ENCODE results near the gene TARS2. TPM values are rescaled to one million over a fixed set of nuclear protein-coding genes. Genes with fewer than 3 reads are reported as not detected.

The TARS2 gene
- total RNA-seq, 1 experiment from 2014 or later: 42.9 TPM

DNA sequence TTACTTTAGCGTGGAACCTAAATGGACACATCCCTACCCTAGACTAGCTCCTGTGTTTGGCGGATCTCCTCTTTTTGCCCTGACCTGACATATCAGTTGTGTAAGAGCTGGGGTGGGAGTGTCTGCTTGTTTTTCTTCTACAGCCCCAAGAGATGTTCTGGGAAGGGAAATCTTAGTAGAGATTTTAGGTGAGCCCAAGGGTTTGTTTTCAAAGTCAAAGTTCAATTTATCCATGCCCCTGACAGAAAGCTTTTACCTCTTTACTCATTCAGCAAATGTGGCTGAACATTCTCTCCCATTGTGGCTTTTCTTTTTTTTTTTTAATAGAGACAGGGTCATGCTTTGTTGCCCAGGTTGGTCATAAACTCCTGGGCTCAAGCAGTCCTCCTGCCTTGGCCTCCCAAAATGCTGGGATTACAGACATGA, 7.3 kb upstream of the TARS2 start:
- ATAC-seq (no peak), DNase-seq (ENCODE audit: low spot score) (no peak)
- Mint-ChIP-seq H3K36me3 (no peaks in the 10 kb centered on the region), H3K4me3 (no peak overlapping the region), H3K27me3 (ENCODE audit: low read depth) (peaks cover 11% of the 10 kb centered on the region; the same call in 1 of the 2 replicates), H3K4me1 (no peaks in the 10 kb centered on the region), H3K27ac (no peak overlapping the region), H3K9me3 (no peaks in the 10 kb centered on the region)
- TF ChIP-seq, protein P1, sequence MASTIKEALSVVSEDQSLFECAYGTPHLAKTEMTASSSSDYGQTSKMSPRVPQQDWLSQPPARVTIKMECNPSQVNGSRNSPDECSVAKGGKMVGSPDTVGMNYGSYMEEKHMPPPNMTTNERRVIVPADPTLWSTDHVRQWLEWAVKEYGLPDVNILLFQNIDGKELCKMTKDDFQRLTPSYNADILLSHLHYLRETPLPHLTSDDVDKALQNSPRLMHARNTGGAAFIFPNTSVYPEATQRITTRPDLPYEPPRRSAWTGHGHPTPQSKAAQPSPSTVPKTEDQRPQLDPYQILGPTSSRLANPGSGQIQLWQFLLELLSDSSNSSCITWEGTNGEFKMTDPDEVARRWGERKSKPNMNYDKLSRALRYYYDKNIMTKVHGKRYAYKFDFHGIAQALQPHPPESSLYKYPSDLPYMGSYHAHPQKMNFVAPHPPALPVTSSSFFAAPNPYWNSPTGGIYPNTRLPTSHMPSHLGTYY (CRISPR knock-in tag; IDR thresholded peaks at IDR 0.05): no peak
- CTCF ChIA-PET: interaction anchor here (0.7 kb wide), 1 partner anchor 58 kb away, joined by 3 read pairs; no protein-coding TSS in a partner anchor
- POLR2A ChIA-PET: no interaction called here

DNA sequence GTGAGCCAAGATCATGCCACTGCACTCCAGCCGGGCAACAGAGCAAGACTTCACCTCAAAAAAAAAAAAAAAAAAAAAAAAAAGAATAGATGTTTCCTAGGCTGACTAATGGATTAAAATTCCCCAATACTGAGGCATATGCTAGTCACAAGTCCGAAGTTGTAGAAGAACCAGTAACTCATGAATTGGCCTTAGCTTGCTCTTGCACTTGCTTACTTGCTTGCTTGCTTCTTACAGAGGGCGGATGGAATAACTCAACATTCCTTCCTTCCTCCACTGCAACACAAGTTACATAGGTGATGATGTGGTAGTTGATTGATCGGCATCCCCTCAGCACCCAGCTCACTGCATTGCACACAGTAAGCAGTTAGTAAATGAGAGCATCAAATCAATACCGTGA, 2.8 kb upstream of the TARS2 start:
- Mint-ChIP-seq H3K27me3 (ENCODE audit: low read depth) (0 out of 2 replicates have a peak, but pooled peaks cover under 1% of the 10 kb centered on the region), H3K9me3 (no peaks in the 10 kb centered on the region), H3K4me3 (no peak overlapping the region), H3K36me3 (peaks cover 8% of the 10 kb centered on the region), H3K27ac (no peak overlapping the region), H3K4me1 (peaks cover 5% of the 10 kb centered on the region; the same call in 1 of the 2 replicates)
- CTCF ChIA-PET: interaction anchor here (0.7 kb wide), 1 partner anchor 76 kb away, joined by 3 read pairs; no protein-coding TSS in a partner anchor
- ATAC-seq (no peak), DNase-seq (ENCODE audit: low spot score) (no peak)
- POLR2A ChIA-PET: no interaction called here
- no peak for TF ChIP-seq ELF4 (CRISPR knock-in tag; IDR thresholded peaks at IDR 0.05; ENCODE audit: low read depth)
- TF ChIP-seq, protein P2, sequence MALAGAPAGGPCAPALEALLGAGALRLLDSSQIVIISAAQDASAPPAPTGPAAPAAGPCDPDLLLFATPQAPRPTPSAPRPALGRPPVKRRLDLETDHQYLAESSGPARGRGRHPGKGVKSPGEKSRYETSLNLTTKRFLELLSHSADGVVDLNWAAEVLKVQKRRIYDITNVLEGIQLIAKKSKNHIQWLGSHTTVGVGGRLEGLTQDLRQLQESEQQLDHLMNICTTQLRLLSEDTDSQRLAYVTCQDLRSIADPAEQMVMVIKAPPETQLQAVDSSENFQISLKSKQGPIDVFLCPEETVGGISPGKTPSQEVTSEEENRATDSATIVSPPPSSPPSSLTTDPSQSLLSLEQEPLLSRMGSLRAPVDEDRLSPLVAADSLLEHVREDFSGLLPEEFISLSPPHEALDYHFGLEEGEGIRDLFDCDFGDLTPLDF (CRISPR knock-in tag; IDR thresholded peaks at IDR 0.05): no peak
- no peak for TF ChIP-seq FOXK1 (CRISPR knock-in tag; IDR thresholded peaks at IDR 0.05)
- TF ChIP-seq CREB1 (CRISPR knock-in tag; IDR thresholded peaks at IDR 0.05): no peak
- no peak for TF ChIP-seq ZNF396 (CRISPR knock-in tag; IDR thresholded peaks at IDR 0.05; ENCODE audit: borderline replicate concordance)
- TF ChIP-seq GRHL2 (CRISPR knock-in tag; IDR thresholded peaks at IDR 0.05; ENCODE audit: insufficient replicate concordance, severe bottlenecking): no peak
- no peak for TF ChIP-seq ETV6 (CRISPR knock-in tag; IDR thresholded peaks at IDR 0.05)
- TF ChIP-seq EMX1 (CRISPR knock-in tag; IDR thresholded peaks at IDR 0.05): no peak
- TF ChIP-seq, protein P3, sequence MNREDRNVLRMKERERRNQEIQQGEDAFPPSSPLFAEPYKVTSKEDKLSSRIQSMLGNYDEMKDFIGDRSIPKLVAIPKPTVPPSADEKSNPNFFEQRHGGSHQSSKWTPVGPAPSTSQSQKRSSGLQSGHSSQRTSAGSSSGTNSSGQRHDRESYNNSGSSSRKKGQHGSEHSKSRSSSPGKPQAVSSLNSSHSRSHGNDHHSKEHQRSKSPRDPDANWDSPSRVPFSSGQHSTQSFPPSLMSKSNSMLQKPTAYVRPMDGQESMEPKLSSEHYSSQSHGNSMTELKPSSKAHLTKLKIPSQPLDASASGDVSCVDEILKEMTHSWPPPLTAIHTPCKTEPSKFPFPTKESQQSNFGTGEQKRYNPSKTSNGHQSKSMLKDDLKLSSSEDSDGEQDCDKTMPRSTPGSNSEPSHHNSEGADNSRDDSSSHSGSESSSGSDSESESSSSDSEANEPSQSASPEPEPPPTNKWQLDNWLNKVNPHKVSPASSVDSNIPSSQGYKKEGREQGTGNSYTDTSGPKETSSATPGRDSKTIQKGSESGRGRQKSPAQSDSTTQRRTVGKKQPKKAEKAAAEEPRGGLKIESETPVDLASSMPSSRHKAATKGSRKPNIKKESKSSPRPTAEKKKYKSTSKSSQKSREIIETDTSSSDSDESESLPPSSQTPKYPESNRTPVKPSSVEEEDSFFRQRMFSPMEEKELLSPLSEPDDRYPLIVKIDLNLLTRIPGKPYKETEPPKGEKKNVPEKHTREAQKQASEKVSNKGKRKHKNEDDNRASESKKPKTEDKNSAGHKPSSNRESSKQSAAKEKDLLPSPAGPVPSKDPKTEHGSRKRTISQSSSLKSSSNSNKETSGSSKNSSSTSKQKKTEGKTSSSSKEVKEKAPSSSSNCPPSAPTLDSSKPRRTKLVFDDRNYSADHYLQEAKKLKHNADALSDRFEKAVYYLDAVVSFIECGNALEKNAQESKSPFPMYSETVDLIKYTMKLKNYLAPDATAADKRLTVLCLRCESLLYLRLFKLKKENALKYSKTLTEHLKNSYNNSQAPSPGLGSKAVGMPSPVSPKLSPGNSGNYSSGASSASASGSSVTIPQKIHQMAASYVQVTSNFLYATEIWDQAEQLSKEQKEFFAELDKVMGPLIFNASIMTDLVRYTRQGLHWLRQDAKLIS (CRISPR knock-in tag; IDR thresholded peaks at IDR 0.05; ENCODE audit: borderline replicate concordance): no peak
- TF ChIP-seq NR2C2 (CRISPR knock-in tag; IDR thresholded peaks at IDR 0.05): no peak
- TF ChIP-seq JAZF1 (CRISPR knock-in tag; IDR thresholded peaks at IDR 0.05): no peak
- TF ChIP-seq, protein P4, sequence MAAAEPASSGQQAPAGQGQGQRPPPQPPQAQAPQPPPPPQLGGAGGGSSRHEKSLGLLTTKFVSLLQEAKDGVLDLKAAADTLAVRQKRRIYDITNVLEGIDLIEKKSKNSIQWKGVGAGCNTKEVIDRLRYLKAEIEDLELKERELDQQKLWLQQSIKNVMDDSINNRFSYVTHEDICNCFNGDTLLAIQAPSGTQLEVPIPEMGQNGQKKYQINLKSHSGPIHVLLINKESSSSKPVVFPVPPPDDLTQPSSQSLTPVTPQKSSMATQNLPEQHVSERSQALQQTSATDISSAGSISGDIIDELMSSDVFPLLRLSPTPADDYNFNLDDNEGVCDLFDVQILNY (CRISPR knock-in tag; IDR thresholded peaks at IDR 0.05): no peak
- TF ChIP-seq, protein P5, sequence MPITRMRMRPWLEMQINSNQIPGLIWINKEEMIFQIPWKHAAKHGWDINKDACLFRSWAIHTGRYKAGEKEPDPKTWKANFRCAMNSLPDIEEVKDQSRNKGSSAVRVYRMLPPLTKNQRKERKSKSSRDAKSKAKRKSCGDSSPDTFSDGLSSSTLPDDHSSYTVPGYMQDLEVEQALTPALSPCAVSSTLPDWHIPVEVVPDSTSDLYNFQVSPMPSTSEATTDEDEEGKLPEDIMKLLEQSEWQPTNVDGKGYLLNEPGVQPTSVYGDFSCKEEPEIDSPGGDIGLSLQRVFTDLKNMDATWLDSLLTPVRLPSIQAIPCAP (CRISPR knock-in tag; IDR thresholded peaks at IDR 0.05): no peak

DNA sequence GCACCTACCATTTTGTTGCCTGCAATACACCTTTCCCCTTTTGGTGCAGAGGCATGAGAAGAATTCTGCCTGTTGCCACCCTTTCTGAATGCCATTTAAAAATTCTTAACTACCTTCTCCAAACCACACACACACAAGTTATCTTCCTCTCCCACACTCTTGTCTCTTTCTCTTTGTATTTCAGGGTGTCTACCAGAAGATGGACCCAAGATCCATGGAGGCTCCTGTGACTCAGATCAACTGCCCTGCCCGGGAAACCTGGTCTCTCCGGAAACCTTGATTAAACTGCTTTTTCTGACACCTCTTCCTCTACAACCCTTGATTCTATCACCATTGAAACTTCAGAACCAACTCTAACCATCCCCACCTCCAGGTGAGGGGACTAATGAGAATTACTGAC, 2.4 kb upstream of the TARS2 start:
- CTCF ChIA-PET: no interaction called here
- H3K27ac Mint-ChIP-seq: no peak overlapping the region

More for the DNA sequence above, 2.4 kb upstream of the TARS2 start:
- Mint-ChIP-seq H3K4me3 (no peak overlapping the region), H3K4me1 (peaks cover 5% of the 10 kb centered on the region; the same call in 1 of the 2 replicates), H3K36me3 (peaks cover 9% of the 10 kb centered on the region), H3K9me3 (no peaks in the 10 kb centered on the region), H3K27me3 (ENCODE audit: low read depth) (no peaks in the 10 kb centered on the region)
- ATAC-seq: no peak
- POLR2A ChIA-PET: interaction anchor here (1.0 kb wide), 1 partner anchor 32 kb away, joined by 3 read pairs; no protein-coding TSS in a partner anchor
- TF ChIP-seq, protein P6, sequence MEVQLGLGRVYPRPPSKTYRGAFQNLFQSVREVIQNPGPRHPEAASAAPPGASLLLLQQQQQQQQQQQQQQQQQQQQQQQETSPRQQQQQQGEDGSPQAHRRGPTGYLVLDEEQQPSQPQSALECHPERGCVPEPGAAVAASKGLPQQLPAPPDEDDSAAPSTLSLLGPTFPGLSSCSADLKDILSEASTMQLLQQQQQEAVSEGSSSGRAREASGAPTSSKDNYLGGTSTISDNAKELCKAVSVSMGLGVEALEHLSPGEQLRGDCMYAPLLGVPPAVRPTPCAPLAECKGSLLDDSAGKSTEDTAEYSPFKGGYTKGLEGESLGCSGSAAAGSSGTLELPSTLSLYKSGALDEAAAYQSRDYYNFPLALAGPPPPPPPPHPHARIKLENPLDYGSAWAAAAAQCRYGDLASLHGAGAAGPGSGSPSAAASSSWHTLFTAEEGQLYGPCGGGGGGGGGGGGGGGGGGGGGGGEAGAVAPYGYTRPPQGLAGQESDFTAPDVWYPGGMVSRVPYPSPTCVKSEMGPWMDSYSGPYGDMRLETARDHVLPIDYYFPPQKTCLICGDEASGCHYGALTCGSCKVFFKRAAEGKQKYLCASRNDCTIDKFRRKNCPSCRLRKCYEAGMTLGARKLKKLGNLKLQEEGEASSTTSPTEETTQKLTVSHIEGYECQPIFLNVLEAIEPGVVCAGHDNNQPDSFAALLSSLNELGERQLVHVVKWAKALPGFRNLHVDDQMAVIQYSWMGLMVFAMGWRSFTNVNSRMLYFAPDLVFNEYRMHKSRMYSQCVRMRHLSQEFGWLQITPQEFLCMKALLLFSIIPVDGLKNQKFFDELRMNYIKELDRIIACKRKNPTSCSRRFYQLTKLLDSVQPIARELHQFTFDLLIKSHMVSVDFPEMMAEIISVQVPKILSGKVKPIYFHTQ (CRISPR knock-in tag; IDR thresholded peaks at IDR 0.05): no peak
- TF ChIP-seq, protein P7, sequence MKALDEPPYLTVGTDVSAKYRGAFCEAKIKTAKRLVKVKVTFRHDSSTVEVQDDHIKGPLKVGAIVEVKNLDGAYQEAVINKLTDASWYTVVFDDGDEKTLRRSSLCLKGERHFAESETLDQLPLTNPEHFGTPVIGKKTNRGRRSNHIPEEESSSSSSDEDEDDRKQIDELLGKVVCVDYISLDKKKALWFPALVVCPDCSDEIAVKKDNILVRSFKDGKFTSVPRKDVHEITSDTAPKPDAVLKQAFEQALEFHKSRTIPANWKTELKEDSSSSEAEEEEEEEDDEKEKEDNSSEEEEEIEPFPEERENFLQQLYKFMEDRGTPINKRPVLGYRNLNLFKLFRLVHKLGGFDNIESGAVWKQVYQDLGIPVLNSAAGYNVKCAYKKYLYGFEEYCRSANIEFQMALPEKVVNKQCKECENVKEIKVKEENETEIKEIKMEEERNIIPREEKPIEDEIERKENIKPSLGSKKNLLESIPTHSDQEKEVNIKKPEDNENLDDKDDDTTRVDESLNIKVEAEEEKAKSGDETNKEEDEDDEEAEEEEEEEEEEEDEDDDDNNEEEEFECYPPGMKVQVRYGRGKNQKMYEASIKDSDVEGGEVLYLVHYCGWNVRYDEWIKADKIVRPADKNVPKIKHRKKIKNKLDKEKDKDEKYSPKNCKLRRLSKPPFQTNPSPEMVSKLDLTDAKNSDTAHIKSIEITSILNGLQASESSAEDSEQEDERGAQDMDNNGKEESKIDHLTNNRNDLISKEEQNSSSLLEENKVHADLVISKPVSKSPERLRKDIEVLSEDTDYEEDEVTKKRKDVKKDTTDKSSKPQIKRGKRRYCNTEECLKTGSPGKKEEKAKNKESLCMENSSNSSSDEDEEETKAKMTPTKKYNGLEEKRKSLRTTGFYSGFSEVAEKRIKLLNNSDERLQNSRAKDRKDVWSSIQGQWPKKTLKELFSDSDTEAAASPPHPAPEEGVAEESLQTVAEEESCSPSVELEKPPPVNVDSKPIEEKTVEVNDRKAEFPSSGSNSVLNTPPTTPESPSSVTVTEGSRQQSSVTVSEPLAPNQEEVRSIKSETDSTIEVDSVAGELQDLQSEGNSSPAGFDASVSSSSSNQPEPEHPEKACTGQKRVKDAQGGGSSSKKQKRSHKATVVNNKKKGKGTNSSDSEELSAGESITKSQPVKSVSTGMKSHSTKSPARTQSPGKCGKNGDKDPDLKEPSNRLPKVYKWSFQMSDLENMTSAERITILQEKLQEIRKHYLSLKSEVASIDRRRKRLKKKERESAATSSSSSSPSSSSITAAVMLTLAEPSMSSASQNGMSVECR (CRISPR knock-in tag; IDR thresholded peaks at IDR 0.05; ENCODE audit: borderline replicate concordance): no peak
- no peak for DNase-seq (ENCODE audit: low spot score)

Data from WTC11 (cell line).